Epidermal melanocyte (primary cell): ENCODE results near the gene GIMAP1.

ENCODE experiments used
- DNase-seq: peaks from one replicate; pipeline ENCODE4 v3.0.0; 2011; ENCODE audit warnings: low spot score; ENCODE audit not compliant: insufficient read length

The GIMAP1 gene

DNA sequence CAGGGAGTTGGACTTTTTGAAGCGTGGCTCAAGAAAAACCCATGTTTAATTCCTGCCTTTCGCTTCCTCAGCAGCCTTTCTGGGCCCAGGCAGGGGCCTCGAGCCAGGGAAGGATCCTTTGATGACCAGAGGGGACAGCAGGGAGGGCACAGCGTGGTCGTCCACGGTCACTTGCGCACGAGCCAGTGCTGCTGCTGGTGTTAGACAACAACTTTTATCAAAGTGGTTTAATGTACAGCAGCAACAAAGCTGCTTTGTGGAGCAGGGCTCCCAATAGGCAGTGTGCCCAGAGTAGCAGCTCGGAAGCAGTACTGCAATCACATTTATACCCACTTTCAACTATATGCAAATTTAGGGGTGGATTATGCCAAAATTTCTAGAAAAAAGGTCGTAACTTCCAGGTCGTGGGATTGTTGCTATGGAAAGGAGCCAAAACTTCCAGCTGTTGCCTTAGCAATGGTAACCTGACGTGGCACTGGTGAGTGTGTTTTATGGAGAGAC lies 6.1 kb downstream of the GIMAP1 start:
- DNase-seq, result no peak

DNA sequence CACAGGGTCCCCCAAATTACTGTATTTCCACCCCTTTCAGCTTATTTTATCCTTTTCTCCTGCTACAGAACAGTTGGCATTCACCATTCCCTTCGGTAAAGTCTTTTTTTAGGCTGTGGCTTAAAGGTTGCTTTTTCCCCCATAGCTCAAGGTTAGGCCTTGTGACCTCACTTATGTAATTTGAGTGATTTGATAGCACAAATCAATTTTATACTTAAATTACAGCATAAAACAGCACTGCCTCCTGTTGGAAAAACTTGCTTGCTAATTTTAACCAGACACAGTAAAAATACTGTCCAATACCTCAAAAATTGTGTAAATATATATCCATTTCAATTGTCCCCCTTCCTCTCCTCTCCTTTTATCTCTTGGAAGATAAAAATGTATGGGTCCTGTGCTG lies 7.1 kb downstream of the GIMAP1 start:
- no peak for DNase-seq

DNA sequence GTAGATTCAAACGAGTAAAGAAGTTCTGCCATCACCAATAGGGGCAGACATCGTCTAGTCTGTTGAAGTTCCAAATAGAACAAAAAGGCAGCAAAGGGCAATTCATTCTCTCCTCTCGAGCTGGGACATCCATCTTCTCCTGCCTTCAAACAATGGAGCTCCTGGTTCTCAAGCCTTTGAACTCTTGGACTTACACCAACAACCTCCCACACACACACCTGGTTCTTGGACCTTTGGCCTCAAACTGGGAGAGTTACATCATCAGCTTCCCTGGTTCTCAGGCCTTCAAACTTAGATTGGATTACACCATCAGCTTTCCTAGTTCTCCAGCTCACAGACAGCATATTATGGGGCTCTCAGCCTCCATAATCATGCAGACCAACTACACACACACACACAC lies 11.0 kb downstream of the GIMAP1 start:
- DNase-seq, result no peak

DNA sequence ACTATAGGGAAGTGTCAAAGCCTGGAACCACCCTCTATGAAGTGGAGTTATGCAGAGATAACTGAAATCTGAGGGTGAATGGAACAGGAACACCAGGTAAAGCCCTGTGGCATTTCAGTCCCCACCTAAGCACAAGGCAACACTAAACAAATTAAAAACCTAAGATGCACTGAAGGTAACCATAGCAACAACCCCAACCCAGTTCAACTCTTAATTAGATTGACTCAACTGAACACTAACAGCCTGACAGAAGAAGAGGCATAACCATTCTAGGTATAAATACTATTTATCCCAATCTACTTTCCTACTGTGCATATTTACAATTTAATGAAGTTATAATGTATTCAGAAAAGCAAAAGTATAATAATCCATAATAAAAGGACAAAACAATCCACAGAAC lies 11.6 kb downstream of the GIMAP1 start:
- DNase-seq, result no peak

DNA sequence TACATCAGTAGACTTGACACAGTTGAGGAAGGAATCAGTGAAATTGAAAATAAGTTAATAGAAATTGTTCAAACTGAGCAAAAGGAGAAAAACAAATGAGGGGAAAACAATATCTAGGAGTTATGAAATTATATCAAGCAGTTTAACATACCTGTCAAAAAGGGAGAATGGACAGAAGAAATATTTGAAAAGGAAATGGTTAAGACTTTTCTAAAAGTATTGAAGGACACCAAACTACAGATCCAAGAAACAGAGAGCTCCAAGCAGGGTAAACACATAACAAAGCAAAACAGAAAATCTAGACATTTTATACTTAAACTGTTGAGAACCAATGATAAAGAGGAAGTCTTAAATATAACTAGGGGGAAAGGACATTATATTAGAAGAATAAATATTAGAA lies 12.2 kb downstream of the GIMAP1 start:
- DNase-seq, result no peak

DNA sequence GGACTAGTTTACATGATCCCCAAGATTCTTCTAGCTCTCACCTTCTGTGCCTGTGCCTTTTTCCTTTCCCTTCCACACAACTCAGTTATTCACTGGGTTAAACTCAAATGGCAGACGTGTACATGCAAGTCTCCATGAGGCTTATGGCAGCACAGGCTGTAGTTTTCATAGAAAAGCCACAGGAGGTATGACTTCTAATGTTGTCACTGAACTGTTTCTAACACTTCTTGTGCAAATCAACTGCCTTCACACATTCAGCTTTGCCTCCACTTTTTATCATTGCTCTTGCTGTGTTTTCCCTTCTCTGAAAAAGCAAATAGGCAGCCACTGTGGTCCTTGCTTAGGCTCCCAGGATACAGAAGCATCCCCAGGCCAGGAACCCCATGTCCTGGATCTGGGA lies 15.5 kb downstream of the GIMAP1 start:
- DNase-seq, result no peak

DNA sequence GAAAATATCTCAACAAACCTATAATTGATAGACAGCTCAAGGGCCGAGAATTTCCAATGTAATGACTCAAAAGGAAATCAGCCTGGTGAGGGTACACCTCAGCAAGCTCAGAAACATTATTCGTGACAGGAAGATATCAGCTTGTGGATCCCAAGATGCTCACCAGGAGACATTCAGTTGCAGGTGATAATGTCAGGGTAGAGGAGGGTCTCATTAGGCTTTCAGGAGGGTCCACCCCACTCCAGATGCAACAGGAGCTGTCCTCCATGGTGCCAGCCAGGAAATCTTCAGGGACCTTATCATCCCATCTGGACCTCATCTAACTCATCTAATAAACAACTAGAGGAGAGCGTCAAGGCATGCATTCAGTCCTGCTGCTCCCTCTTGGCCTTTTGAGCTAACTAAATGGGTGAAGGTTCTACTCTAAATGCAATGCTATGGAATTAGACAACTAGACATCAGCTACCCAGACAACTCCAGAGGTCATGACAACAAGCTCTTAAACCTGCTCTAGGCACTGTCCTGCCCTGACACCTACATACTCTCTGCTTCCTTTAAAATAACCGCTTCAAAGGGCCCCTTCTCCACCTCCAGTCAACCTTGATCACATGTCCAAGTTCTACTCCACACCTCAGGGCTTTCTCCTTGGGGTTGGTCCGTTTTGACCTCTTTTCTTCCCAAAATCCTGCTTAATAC lies 16.5 kb downstream of the GIMAP1 start:
- no peak for DNase-seq

DNA sequence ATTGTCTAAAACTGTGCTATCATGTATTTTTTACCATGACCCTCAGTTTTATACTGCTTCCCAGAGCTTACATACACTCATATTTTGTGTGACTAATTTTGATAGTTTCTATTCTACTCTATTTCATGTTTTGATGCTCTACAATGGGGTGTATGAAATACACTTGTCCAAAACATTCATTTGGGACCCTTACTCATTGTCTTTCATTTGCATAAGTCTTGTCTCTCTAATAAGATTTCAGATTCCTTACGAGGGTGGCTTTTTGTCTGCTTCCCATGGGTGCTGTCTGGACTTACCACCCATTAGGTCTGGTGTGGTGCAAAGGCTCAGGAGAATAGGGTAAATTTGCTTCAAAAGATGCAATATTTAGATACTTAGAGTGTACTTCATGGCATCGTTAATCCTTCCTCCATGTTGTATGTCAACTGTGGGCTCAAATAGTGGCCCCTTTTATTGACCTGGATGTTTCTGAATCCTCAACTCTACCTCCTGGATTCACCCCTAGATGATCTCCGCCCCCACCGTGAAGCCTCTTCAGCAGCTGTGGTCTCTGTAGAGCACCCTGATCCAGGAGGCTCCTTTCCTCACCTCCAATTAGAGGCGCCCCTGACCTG lies 17.2 kb downstream of the GIMAP1 start:
- DNase-seq, result no peak

DNA sequence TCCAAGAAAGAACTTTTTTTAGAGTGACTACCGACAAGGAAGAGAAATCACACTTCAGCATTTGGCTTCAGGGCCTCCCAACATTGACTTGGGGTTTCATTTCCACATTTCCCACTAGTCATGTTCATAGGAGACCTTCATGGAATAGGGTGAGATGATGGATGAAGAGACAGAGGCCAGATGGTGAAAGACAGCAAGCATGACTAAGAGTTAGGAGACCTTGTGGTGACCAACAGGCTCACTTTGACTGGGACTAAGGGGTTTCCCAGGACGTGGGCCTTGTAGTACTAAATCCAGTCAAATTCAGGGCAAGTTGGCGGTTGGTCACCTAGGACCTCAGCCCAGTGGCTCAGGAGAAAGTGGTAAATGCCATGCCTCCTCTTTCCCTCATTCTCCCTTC lies 17.8 kb downstream of the GIMAP1 start:
- DNase-seq, result no peak

DNA sequence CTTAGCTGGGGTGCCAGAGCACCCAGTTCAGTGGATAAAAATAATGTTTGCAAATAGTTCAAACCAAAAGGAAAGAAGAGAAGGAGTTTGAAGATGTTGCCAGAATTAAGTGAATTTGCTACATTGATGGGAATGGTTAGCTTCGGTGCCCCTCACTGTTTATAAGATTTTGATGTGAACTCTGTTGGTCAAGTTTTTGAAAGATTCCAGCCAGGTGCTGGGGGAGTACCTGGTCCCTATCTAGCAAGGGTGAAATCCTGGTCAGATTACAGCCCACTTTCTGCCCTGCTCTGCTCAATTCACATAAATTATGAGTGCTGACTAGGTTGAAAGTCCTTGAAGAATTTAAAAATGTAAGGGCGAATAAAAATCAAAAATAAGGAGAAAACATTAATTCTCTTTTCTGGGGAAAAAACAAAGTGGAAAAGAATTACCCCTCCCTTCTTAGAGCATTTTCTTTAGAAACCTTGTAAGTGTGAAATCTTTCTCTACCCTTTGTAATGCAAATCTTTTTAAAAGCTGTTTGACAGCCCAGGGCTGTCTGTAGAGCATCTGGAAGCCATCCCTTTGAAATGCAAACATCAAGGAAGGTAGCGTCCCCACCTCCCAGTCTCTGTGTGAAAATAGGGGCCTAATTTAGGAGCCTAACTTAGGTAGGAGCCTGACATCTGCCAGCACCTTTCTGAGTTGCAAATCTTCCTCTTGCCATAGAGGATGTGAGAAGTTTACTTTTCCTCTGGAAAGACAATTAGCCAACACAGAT lies 19.4 kb downstream of the GIMAP1 start:
- DNase-seq, result no peak

DNA sequence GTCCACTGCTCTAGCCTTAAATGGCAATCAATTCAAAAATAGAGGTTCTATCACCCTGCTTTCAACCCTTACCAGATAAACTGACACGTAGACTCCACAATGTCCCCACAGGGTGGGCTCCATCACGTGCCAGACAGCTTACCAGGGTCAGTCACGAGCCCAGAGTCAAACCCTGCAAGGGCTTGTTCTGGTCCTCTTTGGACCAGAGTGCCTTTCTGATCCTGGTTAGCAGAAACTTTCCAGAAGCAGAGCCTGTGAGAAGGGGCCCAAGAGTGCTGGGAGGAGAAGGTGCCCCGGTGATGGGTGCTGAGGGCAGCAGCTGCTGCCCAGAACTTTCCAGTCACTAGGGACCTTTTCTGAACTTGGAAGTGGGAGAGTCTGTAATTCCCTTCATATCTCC lies 20.5 kb downstream of the GIMAP1 start:
- DNase-seq, result no peak

DNA sequence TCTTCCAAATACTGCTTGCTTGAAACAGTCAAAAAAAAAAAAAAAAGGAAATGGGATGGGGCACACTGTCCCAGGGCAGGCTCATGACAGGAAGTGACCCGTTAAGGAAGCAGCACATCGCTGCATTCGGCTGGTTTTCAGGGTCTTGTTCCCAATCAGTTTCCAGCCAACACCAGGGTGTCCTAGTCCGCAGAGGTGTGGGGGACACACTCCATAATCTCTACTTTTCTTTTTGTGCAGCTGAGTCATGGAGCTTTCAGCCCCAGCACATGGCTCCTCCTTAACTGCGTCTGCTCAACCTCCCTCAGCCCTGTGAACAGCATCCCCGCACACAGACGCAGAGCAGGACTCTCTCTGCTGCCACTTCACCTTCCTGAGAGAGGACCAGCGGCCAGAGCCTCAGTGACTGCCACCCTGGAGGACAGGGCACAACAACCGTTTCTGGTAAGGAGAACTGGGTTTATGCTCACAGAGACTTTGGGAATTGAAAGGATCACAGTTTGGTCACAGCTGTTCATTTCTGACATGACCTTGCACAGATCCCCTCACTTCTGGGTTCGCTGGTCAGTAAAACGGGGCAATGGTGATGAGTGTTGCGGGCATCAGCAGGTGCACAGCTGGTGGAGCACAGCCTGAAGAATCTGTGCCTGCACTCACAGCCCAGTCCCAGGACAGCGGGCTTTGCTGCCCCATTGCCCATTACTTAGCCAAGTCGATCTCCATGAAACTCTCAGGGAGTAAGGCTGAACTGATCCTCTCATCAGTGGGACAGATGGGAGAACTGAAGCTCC lies 21.0 kb downstream of the GIMAP1 start, which contains the start of gene GIMAP5:
GIMAP5 (plus strand) TSS at position 154 of the 791 bp plus-strand sequence. CDS start 3,467 bp downstream, outside the sequence.
- DNase-seq, result no peak

DNA sequence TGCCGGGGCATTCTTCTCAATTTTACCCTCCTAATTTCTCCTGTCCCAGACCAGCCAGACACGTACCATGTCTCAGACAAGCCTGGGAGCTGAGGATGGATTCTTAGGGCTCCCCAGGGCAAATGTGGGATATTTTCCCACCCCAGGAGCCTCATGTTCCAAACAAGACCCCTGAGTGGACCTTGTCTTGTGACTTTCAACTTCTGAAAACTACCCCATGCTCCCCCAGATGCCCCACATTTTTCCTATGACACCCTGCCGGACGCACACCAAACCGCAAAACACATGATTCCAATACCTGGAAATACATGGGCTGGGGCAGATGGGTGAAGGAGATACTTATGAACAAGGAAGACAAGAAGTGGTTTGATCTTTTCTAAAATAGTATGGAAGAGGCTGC lies 21.7 kb downstream of the GIMAP1 start:
- DNase-seq, result no peak

DNA sequence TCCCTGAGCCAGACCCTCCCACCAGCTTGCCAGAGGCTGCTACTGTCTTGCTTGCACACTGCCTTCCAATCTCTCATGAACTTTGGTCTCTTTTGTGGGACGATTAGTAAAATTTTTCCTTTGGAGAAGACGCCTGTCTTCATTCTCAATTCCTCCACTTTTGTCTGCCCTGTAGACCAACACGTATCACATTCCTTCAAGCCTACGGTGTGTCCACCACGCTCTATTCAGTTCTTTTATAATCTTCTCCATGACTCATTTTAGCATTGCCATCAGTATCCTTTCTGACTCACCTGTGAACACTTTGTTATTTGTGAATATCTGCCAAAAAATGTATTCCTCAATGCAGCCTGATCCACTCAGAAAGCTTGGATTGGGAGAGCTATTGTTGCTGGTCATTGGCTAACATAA lies 22.2 kb downstream of the GIMAP1 start:
- DNase-seq, result no peak

DNA sequence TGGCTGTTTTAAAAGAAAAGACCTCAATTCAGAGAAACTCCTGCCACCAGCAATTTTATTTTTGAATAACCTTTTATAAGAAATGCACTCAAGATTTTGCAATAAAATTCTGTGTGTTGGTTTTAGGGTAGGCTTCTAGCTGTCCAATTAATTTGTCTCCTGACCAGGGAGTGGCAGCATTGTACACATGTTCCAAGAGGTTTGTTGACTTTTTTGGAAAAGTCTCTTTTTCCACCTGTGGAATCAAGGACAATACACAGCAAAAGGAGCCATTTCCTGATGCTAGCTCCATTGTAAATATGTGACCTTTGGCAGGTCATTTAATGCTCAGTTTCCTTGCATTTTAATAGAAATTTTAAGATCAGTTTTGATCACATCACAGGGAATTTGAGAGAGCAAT lies 22.6 kb downstream of the GIMAP1 start:
- no peak for DNase-seq

DNA sequence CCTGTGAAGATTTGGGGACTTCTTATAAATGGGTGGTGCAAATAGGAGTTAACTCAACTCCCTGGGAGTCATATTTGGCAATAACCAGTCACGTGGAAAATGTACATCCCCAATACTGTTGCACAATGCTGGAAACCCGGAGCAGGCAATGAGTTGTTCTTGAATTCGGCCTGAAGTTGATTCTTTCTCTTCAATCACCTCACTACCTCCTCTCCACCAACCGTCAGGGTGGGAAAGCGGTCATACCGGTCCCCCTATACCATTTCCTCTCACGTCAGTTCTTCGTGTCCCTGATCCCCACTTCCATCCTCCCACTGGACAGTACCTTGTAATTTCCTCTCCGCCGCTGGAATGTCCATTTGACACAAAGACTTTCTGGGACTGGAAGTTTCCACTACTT lies 23.6 kb downstream of the GIMAP1 start:
- no peak for DNase-seq

DNA sequence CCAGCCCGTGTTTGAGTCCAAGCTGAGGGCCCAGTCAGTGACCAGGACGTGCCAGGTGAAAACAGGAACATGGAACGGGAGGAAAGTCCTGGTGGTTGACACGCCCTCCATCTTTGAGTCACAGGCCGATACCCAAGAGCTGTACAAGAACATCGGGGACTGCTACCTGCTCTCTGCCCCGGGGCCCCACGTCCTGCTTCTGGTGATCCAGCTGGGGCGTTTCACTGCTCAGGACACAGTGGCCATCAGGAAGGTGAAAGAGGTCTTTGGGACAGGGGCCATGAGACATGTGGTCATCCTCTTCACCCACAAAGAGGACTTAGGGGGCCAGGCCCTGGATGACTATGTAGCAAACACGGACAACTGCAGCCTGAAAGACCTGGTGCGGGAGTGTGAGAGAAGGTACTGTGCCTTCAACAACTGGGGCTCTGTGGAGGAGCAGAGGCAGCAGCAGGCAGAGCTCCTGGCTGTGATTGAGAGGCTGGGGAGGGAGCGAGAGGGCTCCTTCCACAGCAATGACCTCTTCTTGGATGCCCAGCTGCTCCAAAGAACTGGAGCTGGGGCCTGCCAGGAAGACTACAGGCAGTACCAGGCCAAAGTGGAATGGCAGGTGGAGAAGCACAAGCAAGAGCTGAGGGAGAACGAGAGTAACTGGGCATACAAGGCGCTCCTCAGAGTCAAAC lies 26.0 kb downstream of the GIMAP1 start:
- no peak for DNase-seq

DNA sequence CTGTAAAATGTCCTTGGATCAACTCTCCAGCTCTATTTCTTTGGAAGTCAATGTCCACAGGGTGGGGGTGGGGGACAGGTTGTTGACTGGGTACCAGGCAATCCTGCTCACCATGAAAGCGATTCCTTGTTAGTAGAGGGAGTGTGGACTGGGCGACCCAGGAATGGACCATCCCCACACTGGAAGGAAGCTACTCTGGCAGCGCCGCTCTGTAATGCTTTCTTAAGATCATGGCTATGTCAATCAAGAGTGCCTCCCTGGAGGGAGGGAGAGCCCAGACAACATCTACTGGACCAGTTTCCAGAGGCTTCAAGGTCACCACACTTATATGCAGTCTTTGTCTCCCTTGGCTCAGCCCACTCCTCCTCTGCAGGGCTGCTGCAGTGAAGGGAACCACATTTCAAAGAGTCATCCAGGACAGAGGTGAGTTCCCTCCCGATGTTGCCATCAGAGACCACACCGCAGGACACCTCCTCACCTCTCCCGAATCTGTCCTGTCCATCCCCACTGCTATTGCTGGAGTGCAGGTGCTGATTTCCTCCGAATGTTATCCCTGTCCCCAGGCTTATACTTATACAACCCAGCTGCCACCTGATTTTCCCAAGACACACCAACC lies 27.7 kb downstream of the GIMAP1 start:
- DNase-seq, result no peak

DNA sequence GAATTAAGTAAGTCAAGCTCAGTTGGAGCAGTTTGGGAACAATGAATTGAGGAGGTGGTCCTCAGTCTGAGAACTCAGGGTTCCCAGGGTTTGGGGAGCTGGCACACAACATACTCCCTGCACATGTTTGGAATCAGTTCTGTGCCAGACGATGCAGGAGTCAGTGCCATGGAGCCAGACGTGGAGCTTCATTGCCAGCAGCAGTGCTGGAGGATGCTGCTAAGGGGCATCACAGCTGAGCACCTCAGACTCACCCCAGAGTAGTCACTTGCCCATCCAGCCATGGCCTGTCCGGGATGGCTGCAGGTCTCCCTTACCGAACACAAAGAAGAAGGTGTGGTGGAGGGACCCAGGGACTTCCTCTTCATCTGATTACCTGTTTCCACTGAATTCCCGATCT lies 28.7 kb downstream of the GIMAP1 start:
- no peak for DNase-seq

DNA sequence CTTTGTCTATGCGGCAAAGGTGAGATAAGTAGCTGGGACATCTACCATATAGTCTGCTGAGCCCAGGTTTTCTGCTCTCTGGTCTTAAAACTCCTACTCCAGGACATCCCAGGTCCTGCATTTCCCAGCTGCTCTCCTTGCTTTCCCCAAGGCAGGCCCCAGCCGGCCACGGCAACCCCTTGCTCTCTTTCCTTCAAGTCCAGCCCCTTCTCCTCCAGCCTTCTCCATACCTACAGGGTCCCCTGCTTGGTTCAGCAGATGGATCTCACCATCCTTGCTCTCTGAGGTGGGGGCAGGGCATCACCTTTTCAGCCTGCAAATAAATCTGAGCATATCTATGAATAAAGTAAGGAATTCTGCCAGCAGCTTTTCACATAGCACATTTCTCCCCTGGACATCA lies 29.5 kb downstream of the GIMAP1 start:
- no peak for DNase-seq

DNA sequence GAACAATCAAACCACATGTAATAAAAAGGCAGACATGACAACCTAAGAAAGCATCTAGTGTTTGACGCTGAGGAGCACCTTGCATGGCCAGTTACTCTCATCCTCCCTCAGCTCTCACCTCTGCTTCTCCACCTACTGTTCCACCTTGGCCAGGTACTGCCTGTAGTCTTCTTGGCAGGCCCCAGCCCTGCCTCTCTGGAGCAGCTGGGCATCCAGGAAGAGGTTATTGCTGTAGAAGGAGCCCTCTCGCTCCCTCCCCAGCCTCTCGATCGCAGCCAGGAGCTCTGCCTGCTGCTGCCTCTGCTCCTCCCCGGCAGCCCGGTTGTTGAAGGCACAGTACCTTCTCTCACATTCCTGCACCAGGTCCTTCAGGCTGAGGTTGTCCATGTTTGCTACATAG lies 30.5 kb downstream of the GIMAP1 start:
- DNase-seq, result no peak
